Cardiac fibroblast (primary cell): ENCODE measurements around the gene PGGT1B.

Source experiments
- DNase-seq, 2 donors: peaks; one replicate each; pipeline versions ENCODE4 v3.0.0 to v3.0.0-alpha.2; 2010; ENCODE audit warnings: low read depth in 2 of 2
- H3K4me3 ChIP-seq, 2 donors: replicated peaks in 1 of 2; 1 replicate in 1 of 2; 2 replicates in 1 of 2; pipeline ENCODE4 v1.5.1; 2011; ENCODE audit warnings: low read depth in 2 of 2, low read length in 2 of 2, mild to moderate bottlenecking in 2 of 2, moderate library complexity in 1 of 2
- TF ChIP-seq, protein P1 (sequence below): IDR thresholded peaks from one replicate; pipeline ENCODE4 v1.5.1; 2011; ENCODE audit warnings: low read depth, mild to moderate bottlenecking, low read length, inconsistent platforms

Gene PGGT1B

DNA sequence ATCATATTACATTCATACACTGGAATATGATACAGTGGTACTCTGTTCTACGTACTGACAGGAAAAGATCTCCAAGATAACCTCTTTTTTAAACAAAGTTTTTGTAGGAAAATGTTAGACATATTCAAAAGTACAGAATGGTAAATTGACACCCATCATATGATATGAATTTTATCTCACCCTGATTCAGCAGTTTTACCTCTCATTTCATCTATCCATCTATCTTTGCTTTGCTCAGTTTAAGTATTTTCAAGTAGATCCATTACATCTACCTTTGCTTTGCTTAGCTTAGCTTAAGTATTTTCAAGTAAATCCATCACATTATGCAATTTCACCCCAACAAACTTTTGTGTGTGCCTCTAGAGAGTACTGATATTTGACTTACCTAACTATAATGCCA, 19.5 kb upstream of the PGGT1B start:
- DNase-seq, result no peak
- H3K4me3 ChIP-seq, result no peak overlapping the region
- TF ChIP-seq, protein P1, sequence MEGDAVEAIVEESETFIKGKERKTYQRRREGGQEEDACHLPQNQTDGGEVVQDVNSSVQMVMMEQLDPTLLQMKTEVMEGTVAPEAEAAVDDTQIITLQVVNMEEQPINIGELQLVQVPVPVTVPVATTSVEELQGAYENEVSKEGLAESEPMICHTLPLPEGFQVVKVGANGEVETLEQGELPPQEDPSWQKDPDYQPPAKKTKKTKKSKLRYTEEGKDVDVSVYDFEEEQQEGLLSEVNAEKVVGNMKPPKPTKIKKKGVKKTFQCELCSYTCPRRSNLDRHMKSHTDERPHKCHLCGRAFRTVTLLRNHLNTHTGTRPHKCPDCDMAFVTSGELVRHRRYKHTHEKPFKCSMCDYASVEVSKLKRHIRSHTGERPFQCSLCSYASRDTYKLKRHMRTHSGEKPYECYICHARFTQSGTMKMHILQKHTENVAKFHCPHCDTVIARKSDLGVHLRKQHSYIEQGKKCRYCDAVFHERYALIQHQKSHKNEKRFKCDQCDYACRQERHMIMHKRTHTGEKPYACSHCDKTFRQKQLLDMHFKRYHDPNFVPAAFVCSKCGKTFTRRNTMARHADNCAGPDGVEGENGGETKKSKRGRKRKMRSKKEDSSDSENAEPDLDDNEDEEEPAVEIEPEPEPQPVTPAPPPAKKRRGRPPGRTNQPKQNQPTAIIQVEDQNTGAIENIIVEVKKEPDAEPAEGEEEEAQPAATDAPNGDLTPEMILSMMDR, result no peak

DNA sequence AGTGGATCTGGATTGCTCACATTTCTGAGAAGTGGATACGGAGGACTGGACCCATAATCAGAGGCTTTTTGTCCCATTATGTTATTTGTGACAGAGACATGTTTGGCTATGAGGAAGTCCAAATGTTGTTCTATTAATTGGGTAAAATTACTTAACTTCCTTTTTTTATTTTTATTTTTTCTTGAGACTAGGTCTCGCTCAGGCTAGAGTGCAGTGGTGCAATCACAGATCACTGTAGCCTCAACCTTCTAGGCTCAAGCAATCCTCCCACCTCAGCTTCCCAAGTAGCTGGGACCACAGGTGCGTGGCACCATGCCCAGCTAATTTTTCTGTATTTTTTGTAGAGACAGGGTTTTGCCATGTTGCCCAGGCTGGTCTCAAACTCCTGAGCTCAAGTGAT, 11.9 kb upstream of the PGGT1B start:
- TF ChIP-seq, protein P1, result no peak
- no peak overlapping the region for H3K4me3 ChIP-seq
- no peak for DNase-seq

DNA sequence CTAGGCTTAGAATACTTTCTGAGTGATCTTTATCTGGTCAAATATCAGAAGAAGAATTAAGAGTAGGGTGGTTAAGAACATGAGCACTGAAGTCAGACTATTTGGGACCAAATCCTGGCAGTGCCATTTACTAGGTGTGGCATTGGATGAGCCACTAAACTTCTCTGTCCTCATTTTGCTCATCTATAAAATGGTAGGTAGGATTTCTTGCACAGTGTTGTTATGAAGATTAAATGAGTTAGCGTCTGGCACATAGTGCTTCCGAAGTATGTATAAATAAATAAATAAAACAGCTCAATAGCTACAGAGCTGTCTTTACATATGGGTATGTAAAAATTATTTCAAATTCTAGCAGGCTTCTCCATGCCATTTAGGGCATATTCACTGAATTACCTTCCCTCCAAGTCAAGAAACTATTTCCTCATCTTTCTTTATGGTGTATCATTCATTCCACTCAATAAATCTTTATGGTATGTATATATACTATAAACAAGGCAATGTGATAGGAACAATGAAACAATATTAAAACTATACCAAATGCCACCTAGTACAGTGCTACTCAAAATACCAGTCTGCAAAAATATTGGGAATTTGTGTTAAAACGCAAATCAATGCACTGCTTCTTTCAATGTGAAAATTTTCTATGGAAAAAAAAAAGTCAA, 9.8 kb upstream of the PGGT1B start:
- DNase-seq, result no peak
- no peak overlapping the region for H3K4me3 ChIP-seq
- TF ChIP-seq, protein P1, result no peak

DNA sequence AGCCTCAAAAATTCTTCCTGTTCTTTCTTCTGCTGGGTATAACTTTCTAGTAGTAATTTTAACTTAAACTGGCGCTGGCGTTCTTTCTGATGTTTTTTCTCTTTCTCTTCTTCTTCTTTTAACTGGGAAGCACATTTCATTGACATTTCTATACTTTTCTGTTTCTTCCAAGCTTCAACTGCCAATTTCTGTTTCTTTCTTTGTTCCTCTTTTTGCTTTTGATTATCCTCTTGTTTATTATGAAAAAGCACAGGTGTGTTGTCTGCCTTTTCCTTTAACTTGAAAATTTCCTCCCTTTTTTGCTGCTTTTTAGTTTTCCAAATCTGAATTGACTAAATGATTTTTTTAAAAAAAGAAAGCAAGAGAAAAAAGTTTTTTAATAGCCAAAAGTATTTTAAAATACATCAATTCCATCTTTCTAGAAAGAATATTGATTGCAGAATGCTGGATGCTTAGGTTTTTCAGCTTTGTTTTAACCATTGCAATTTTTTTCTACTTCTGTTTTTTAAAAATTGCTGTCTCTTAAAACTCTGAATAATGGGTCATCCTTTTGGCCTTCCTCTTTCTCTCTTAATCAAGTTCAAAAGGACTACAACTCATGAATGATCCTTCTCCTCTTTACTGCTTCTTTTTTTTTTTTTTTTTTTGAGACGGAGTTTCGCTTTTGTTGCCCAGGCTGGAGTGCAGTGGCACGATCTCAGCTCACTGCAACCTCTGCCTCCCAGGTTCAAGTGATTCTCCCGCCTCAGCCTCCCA, 8.8 kb upstream of the PGGT1B start:
- no peak for DNase-seq
- H3K4me3 ChIP-seq, result no peak overlapping the region
- TF ChIP-seq, protein P1, result no peak

DNA sequence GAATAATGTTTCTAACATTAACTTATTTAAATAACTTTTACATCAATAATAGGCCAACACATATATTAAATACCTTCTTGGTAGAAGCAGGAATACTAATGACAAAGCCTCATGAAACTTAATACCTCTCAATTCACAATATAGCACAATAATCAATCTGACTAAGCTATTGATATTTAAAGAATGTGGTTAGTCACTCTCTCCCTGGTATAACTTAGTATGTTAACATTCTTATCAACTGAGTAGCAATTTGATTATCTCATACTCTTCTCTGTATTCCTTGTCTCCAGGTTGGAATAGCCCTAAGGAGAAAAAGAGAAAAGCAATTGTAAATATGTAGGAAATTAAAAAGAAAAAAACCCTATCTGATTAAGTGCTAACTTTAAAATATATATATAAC, 4.9 kb upstream of the PGGT1B start:
- peak in 1 of 2 donors; percentile 28 for DNase-seq
- no peak overlapping the region for H3K4me3 ChIP-seq
- TF ChIP-seq, protein P1, result no peak

DNA sequence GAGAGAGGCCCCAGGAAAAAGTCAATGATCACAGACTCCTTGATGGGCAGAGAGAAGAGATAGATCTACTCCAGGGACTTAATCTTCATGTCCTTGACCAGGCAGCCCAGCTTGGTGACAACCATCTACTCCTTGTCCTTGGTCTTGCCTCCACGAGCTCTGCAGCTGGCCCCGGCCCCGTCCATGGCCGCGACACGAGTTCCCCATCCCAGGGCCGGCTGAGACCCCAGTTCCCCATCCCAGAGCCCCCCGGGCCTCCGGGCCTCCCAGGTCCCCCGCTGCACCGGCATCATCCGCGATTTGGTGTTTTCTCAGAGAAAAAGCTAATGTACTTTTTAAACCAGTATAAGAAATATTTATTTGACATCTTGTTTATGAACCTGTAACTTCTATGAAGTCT, 2.5 kb upstream of the PGGT1B start:
- no peak overlapping the region for H3K4me3 ChIP-seq
- DNase-seq, result no peak
- TF ChIP-seq, protein P1, result no peak
